AG04450 (cell line): Measurements from ENCODE around the gene CAPN6. TPM values are rescaled to one million over a fixed set of nuclear protein-coding genes. Genes with fewer than 3 reads are reported as not detected.

ENCODE experiments used
- CTCF ChIA-PET: fragments of 300-600, 350-600 bp; formaldehyde crosslinking; extraction: SDS; loops from one replicate; lab custom pipeline; 2022; ENCODE audit warnings: antibody characterized with exemption, inconsistent platforms; lab: Charles Lee
- POLR2A ChIA-PET: fragments of 350-600 bp; formaldehyde crosslinking; extraction: SDS; loops from one replicate; lab custom pipeline; 2021; ENCODE audit warnings: antibody characterized with exemption, inconsistent platforms; lab: Yijun Ruan, JAX
- DNase-seq: peaks from one replicate; pipeline ENCODE4 v3.0.0-alpha.2; 2011; ENCODE audit warnings: low read depth, low spot score
- H3K27ac ChIP-seq: one replicate; pipeline ENCODE4 v1.5.1; 2012; ENCODE audit warnings: low read depth, low read length, control low read depth
- H3K27me3 ChIP-seq: one replicate; pipeline ENCODE4 v1.6.0; 2012; ENCODE audit warnings: low read length; ENCODE audit not compliant: control insufficient read depth, insufficient read depth
- H3K4me3 ChIP-seq: 2 replicates; pipeline ENCODE4 v1.5.1; 2011; ENCODE audit warnings: mild to moderate bottlenecking, low read depth, low read length, control low read depth
- H3K9me3 ChIP-seq: 2 replicates; pipeline ENCODE4 v1.5.1; 2012; ENCODE audit warnings: low read length; ENCODE audit not compliant: control insufficient read depth, insufficient read depth
- polyA minus RNA-seq: library from RNA; depleted of rRNA, polyadenylated mRNA; stranded (reverse); fragments of >200 nt; gene quantifications from 2 replicates; pipeline ENCODE4 v1.2.3, GENCODE V29; 2011; rRNA and poly(A)+ RNA removed
- polyA plus RNA-seq: library from polyadenylated mRNA; depleted of rRNA; stranded (reverse); fragments of >200 nt; gene quantifications from 2 replicates; pipeline ENCODE4 v1.2.3, GENCODE V29; 2011; rRNA removed
- TF ChIP-seq, protein P1 (sequence below): IDR thresholded peaks from 2 replicates; pipeline ENCODE4 v1.5.1; 2011; ENCODE audit warnings: low read depth, low read length, control low read depth, inconsistent platforms

The CAPN6 gene, protein sequence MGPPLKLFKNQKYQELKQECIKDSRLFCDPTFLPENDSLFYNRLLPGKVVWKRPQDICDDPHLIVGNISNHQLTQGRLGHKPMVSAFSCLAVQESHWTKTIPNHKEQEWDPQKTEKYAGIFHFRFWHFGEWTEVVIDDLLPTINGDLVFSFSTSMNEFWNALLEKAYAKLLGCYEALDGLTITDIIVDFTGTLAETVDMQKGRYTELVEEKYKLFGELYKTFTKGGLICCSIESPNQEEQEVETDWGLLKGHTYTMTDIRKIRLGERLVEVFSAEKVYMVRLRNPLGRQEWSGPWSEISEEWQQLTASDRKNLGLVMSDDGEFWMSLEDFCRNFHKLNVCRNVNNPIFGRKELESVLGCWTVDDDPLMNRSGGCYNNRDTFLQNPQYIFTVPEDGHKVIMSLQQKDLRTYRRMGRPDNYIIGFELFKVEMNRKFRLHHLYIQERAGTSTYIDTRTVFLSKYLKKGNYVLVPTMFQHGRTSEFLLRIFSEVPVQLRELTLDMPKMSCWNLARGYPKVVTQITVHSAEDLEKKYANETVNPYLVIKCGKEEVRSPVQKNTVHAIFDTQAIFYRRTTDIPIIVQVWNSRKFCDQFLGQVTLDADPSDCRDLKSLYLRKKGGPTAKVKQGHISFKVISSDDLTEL
- polyA plus RNA-seq (not detected in 2 replicates), polyA minus RNA-seq (not detected in 2 replicates)

DNA sequence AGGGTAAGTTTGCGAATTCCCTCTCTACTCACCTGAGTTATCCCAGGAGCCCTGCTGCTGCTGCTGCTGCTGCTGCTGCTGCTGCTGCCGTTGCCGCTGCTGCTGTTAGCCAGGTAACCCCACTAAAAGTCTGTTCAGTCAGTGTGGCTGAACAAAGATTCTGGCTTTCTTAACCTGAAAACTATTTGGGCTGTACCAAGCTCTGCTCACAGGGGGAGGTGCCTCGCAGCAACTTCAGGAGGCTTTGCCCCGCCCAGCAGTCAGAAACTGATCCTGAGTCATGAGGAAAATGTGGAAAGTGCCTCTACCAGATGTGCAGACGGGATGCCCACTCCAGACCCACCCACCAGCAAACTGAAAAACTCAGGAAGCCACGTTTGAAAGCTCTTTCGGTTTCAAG is at the start of gene CAPN6:
Gene CAPN6, minus strand, starts transcription at position 145 of the 400 bp plus-strand sequence. CDS start 6,547 bp downstream, outside the sequence.
- no peak within 1 kb of the TSS for H3K27ac ChIP-seq
- TF ChIP-seq, protein P1, sequence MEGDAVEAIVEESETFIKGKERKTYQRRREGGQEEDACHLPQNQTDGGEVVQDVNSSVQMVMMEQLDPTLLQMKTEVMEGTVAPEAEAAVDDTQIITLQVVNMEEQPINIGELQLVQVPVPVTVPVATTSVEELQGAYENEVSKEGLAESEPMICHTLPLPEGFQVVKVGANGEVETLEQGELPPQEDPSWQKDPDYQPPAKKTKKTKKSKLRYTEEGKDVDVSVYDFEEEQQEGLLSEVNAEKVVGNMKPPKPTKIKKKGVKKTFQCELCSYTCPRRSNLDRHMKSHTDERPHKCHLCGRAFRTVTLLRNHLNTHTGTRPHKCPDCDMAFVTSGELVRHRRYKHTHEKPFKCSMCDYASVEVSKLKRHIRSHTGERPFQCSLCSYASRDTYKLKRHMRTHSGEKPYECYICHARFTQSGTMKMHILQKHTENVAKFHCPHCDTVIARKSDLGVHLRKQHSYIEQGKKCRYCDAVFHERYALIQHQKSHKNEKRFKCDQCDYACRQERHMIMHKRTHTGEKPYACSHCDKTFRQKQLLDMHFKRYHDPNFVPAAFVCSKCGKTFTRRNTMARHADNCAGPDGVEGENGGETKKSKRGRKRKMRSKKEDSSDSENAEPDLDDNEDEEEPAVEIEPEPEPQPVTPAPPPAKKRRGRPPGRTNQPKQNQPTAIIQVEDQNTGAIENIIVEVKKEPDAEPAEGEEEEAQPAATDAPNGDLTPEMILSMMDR = no peak
- no peak for DNase-seq
- no peak within 1 kb of the TSS for H3K4me3 ChIP-seq
- CTCF ChIA-PET = no interaction called here
- POLR2A ChIA-PET = no interaction called here
- H3K9me3 ChIP-seq = no peaks in the 10 kb centered on the region
- no peaks in the 10 kb centered on the region for H3K27me3 ChIP-seq

DNA sequence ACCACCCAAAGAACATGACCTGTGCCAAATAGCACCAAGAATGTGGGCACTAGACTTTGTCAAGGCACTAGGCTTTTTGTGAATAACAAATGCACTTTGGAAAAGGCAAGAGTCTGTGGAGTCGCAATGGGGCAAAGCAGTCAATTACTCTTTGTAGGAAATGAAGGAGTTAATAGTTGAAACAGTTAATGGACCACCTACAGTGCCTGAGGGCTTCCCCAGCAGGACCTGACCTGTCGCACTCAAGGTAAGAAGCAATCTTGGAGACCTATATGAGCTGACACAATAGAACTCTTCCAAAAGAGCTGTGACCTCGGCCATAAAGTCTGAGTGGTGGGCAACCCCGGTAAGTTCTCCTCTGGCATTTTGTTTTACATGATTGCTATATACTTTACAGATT is 49.2 kb upstream of the CAPN6 start:
- TF ChIP-seq, protein P1 = no peak
- Histone ChIP-seq H3K9me3 (no peaks in the 10 kb centered on the region), H3K4me3 (no peak overlapping the region), H3K27ac (no peak overlapping the region), H3K27me3 (no peaks in the 10 kb centered on the region)
- ChIA-PET CTCF (no interaction called here), POLR2A (no interaction called here)
- DNase-seq = no peak

DNA sequence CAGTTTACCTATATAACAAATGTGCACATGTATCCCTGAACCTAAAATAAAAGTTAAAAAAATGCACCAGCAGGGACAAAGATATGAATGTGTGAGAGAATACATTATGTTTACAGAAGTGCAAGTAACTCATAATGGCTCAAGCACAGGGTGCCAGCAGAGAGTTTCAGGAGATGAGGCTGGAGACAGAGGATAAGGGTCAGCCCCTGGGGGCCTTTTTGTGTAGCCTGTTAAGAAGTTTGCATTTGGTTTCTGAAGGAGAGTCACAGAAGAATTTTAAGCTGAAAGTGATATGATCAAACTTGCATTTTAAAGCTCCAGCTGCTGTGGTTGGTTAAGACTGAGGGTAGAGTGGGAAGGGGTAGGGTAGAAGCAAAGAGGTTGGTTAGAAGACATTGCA is 48.6 kb upstream of the CAPN6 start:
- H3K27me3 ChIP-seq = no peaks in the 10 kb centered on the region
- CTCF ChIA-PET = no interaction called here
- H3K4me3 ChIP-seq = no peak overlapping the region
- no peaks in the 10 kb centered on the region for H3K9me3 ChIP-seq
- TF ChIP-seq, protein P1 = no peak
- POLR2A ChIA-PET = no interaction called here
- no peak overlapping the region for H3K27ac ChIP-seq
- DNase-seq = no peak

DNA sequence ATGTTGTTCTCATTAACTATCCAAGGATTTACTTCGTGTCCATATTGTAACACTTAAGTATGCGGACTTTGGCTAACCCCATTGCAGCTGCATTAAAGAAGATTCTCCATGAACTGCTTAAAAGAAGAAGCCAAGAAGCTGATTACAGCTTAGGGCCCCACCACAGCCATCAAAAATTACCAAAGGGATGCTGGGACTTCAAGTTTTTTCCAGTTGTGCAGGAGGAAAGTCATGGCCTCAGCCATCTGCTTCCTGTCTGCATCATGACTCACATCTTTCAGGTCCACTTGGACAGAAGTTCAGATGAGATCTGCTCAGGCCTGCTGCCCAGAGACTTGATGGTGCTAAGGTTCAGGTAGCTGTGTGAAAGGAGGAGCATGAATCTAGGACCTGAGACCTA is 38.8 kb upstream of the CAPN6 start:
- H3K9me3 ChIP-seq = no peaks in the 10 kb centered on the region
- no peak for DNase-seq
- ChIA-PET CTCF (no interaction called here), POLR2A (no interaction called here)
- H3K27ac ChIP-seq = no peak overlapping the region
- H3K4me3 ChIP-seq = no peak overlapping the region
- TF ChIP-seq, protein P1 = no peak
- H3K27me3 ChIP-seq = no peaks in the 10 kb centered on the region

DNA sequence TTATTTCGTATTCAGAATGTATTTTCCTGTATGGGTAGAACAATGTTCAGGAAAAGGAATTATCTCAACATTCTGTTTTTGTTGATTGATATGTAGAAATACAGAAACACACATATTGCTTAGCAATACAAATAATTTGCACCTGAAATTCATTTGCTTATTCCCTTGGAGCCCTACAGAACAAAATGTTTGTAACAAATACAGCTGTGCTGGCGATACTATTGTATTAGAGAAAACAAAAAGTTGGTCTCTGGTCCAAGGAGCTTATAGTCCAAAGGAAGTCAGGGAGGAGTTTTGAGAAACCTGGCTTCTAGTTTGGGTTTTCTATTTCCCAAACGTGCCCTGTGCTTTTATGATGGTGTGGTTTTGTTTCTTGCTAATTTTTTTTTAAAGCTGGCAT is 37.8 kb upstream of the CAPN6 start:
- CTCF ChIA-PET = no interaction called here
- Histone ChIP-seq H3K27ac (no peak overlapping the region), H3K4me3 (no peak overlapping the region), H3K27me3 (no peaks in the 10 kb centered on the region), H3K9me3 (no peaks in the 10 kb centered on the region)
- TF ChIP-seq, protein P1 = no peak
- POLR2A ChIA-PET = no interaction called here
- no peak for DNase-seq
